H1 (cell line): ENCODE results near the gene SUMF1.

Experiments used
- CBX5 ChIP-seq: fragments of 300-800, 300-1000 bp; sonication (generic); IDR thresholded peaks from 2 replicates; pipeline ENCODE4 v1.7.1; 2016; ENCODE audit warnings: antibody characterized with exemption, low read length, low read depth
- EGR1 ChIP-seq: IDR thresholded peaks from 2 replicates; pipeline ENCODE4 v1.6.1; 2011; ENCODE audit warnings: low read depth, low read length, borderline replicate concordance
- EP300 ChIP-seq, 2 experiments: IDR thresholded peaks; 1 replicate in 1 of 2; 2 replicates in 1 of 2; pipeline ENCODE4 v1.6.1; 2011 to 2012; ENCODE audit warnings: low read depth in 2 of 2, low read length in 2 of 2, mild to moderate bottlenecking in 2 of 2, borderline replicate concordance in 1 of 2, inconsistent platforms in 1 of 2, moderate library complexity in 1 of 2
- JUN ChIP-seq: IDR thresholded peaks from 2 replicates; pipeline ENCODE4 v1.6.1; 2011; ENCODE audit warnings: low read depth, mild to moderate bottlenecking, improper control_type of control experiment, low read length
- KDM5A ChIP-seq: fragments of 200-600 bp; IDR thresholded peaks from 2 replicates; pipeline ENCODE4 v1.7.1; 2012; ENCODE audit warnings: mild to moderate bottlenecking, low read length, inconsistent platforms, mixed read lengths
- PHF8 ChIP-seq: fragments of 200-600 bp; sonication (generic); conservative IDR thresholded peaks from 2 replicates; pipeline ENCODE4 v1.7.1; 2012; ENCODE audit warnings: low read depth, mild to moderate bottlenecking, inconsistent platforms, low read length, moderate library complexity
- RFX5 ChIP-seq: IDR thresholded peaks from 2 replicates; pipeline ENCODE4 v1.6.1; 2011; ENCODE audit warnings: low read depth, low read length, improper control_type of control experiment, borderline replicate concordance
- SP2 ChIP-seq: IDR thresholded peaks from 2 replicates; pipeline ENCODE4 v1.6.1; 2012; ENCODE audit warnings: mild to moderate bottlenecking, low read length, inconsistent platforms
- SRF ChIP-seq: IDR thresholded peaks from 2 replicates; pipeline ENCODE4 v1.6.1; 2011; ENCODE audit warnings: mild to moderate bottlenecking, low read depth, low read length, moderate library complexity
- TF ChIP-seq, protein P1 (sequence below), 3 experiments: IDR thresholded peaks; 1 replicate in 2 of 3; 2 replicates in 1 of 3; pipeline versions ENCODE4 v1.5.1 to v1.6.1; 2011; ENCODE audit warnings: low read length in 3 of 3, mild to moderate bottlenecking in 3 of 3, inconsistent platforms in 2 of 3, low read depth in 1 of 3, moderate library complexity in 1 of 3; ENCODE audit not compliant: insufficient read depth in 1 of 3; ENCODE audit errors: control extremely low read depth in 1 of 3

DNA sequence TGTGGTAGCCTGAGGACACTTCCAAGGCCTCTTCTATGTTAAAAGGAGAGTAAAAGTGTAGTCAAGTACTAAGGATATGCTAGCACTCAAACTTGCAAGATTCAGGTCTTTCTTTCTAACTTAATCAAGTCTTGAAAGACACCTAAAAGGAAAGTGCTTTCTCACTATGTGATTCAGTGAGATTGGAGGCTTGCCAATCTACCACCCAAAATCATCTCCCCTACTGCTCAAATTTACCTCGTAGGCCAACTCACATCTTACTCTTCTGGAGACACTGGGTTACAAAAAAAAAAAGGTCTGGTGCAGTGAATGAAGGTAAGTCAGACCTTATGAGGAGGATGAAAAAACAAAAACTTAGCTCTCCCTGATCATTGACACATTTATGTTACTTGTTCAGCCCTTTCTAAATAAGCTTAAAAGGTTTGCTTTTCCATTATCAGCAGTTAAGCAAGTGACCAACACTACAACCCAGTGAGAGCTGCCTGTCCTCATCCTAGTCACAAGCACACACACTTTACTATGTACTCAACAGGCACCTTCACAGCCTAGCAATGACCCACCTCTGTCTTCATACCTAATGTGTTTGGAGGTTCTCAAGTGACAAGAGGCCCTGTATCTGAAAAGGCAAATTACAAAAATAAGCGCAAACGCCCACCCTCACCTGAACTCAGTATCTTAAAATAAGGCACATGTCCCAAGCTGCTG, 19.6 kb downstream of the SUMF1 start:
- TF ChIP-seq EP300 (IDR thresholded peaks at IDR 0.05; ENCODE audit: borderline replicate concordance in 1 of 2, low read depth in 2 of 2, low read length in 2 of 2) (no peak), CBX5 (no peak), KDM5A (no peak), RFX5 (no peak), SRF (no peak), SP2 (no peak), PHF8 (no peak), EGR1 (no peak), JUN (no peak)
- TF ChIP-seq, protein P1, sequence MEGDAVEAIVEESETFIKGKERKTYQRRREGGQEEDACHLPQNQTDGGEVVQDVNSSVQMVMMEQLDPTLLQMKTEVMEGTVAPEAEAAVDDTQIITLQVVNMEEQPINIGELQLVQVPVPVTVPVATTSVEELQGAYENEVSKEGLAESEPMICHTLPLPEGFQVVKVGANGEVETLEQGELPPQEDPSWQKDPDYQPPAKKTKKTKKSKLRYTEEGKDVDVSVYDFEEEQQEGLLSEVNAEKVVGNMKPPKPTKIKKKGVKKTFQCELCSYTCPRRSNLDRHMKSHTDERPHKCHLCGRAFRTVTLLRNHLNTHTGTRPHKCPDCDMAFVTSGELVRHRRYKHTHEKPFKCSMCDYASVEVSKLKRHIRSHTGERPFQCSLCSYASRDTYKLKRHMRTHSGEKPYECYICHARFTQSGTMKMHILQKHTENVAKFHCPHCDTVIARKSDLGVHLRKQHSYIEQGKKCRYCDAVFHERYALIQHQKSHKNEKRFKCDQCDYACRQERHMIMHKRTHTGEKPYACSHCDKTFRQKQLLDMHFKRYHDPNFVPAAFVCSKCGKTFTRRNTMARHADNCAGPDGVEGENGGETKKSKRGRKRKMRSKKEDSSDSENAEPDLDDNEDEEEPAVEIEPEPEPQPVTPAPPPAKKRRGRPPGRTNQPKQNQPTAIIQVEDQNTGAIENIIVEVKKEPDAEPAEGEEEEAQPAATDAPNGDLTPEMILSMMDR (IDR thresholded peaks at IDR 0.05; ENCODE audit: control extremely low read depth in 1 of 3, insufficient read depth in 1 of 3, low read depth in 1 of 3, low read length in 3 of 3) = no peak
